Mucosa of rectum (tissue), 2 donors: Measurements from ENCODE around the gene IPO4.

ENCODE experiments used
- H3K27ac ChIP-seq, 2 donors: one replicate each; pipeline ENCODE4 v1.7.0; 2013; ENCODE audit warnings: inconsistent platforms in 2 of 2, low read depth in 2 of 2, low read length in 2 of 2
- H3K27me3 ChIP-seq, 2 donors: one replicate each; pipeline ENCODE4 v1.7.0; 2013; ENCODE audit warnings: low read length in 2 of 2; ENCODE audit not compliant: control insufficient read depth in 2 of 2, insufficient read depth in 2 of 2
- H3K36me3 ChIP-seq, 2 donors: one replicate each; pipeline ENCODE4 v1.7.0; 2013; ENCODE audit warnings: low read length in 2 of 2; ENCODE audit not compliant: control insufficient read depth in 2 of 2, insufficient read depth in 2 of 2
- H3K4me1 ChIP-seq, 2 donors: one replicate each; pipeline ENCODE4 v1.7.0; 2013; ENCODE audit warnings: low read length in 2 of 2, mild to moderate bottlenecking in 1 of 2; ENCODE audit not compliant: control insufficient read depth in 2 of 2, insufficient read depth in 2 of 2
- H3K4me3 ChIP-seq, 2 donors: one replicate each; pipeline ENCODE4 v1.7.0; 2013; ENCODE audit warnings: low read length in 2 of 2
- H3K9ac ChIP-seq, 2 donors: one replicate each; pipeline ENCODE4 v1.7.0; 2013; ENCODE audit warnings: low read length in 2 of 2, low read depth in 1 of 2, mild to moderate bottlenecking in 1 of 2
- H3K9me3 ChIP-seq, 2 donors: one replicate each; pipeline ENCODE4 v1.7.0; 2013; ENCODE audit warnings: low read length in 2 of 2; ENCODE audit not compliant: control insufficient read depth in 2 of 2
- donor health status: healthy.
- donor health status: Normal muscosa, but diverticular disease.

The IPO4 gene

GRCh38 chr14:24172261-24172860, 16.3 kb downstream of the IPO4 start:
- Histone ChIP-seq H3K27ac (no peak overlapping the region), H3K4me3 (peak overlapping the region; percentile 6 to 44), H3K9me3 (no peaks in the 10 kb centered on the region), H3K36me3 (peaks cover 13 to 27% of the 10 kb centered on the region in 2 donors), H3K9ac (no peak overlapping the region), H3K4me1 (no peaks in the 10 kb centered on the region), H3K27me3 (no peaks in the 10 kb centered on the region)

DNA sequence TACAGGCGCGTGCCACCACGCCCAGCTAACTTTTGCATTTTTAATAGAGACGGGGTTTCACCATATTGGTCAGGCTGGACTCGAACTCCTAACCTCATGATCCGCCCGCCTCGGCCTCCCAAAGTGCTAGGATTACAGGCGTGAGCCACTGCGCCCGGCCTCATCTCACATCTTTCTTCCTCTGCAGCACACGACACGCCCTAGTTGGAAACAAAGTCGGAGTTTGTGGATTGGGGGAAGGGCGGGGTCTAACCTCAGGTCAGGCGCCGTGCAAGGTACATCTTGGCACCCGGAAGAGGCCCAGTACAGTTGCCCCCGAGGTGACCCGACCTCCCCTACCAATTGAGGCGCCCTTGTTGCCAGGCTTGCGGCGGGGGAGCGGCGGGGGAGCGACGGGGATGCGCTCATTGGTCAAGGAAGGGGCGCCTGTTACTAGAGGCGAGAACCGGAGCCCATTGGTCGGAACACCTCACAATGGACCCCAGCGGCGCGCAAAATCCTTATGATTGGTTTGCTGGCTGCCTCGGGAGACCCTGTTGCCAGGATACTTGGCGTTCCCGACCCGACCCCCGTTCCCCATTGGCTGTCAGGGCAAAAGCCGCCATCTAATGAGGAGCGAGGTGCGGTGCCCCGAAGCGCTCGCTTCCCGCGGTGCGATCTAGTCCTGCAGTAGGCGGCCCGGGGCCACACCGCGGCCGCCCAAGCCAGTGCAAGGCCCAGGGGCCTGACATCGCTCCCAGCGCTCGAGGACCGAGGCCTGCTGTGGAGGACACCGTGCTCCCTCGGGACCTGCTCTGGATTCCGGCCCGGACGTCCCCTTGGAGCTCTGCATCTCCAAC, 17.0 kb downstream of the IPO4 start, which contains the start of gene REC8:
Gene REC8, plus strand, starts transcription at position 659 of the 839 bp plus-strand sequence. CDS start 473 bp downstream, outside the sequence.
- Histone ChIP-seq H3K9me3 (no peaks in the 10 kb centered on the region), H3K9ac (no peak within 1 kb of the TSS), H3K36me3 (peaks cover 13 to 25% of the 10 kb centered on the region in 2 donors)

DNA sequence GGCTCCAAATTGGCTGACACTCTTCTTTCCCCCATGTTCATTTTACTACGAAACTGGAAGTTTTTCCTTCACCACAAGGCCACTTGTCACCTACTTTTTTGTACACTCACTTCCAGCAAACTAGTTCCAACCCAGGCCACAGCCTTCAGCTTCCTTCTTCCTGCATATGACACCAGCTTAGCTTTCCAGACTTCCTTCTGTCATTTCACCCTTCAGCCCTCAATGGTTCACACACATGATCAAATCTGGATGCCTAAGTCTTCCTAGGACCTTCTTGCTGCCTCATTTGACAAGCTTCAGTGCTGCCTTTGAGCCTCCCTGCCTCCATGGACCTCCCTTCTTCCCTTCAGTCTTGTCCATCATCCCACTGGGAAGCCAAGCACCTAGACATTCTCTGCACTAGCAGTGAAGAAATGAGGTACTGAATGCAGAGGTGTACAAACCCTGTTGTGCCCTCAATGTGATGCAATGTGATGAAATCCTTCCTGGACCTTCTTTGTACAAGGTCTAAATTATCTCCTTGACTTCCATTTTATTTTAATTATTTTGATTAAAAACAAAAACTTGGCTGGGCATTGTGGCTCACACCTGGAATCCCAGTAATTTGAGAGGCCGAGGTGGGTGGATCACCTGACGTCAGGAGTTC, 21.0 kb downstream of the IPO4 start:
- H3K27ac ChIP-seq, result no peak overlapping the region
- no peaks in the 10 kb centered on the region for H3K9me3 ChIP-seq
- peaks cover 0 to 8% of the 10 kb centered on the region in 2 donors for H3K4me1 ChIP-seq
- H3K4me3 ChIP-seq, result no peak overlapping the region
- H3K36me3 ChIP-seq, result peaks cover 45 to 54% of the 10 kb centered on the region in 2 donors
- no peak overlapping the region for H3K9ac ChIP-seq
- no peaks in the 10 kb centered on the region for H3K27me3 ChIP-seq

More for the DNA sequence above, 17.0 kb downstream of the IPO4 start, which contains the start of gene REC8:
- Histone ChIP-seq H3K27ac (no peak within 1 kb of the TSS), H3K4me1 (no peaks in the 10 kb centered on the region), H3K4me3 (peak within 1 kb of the TSS; percentile 6 to 44), H3K27me3 (no peaks in the 10 kb centered on the region)

- H3K9ac ChIP-seq, result no peak overlapping the region
- H3K9me3 ChIP-seq, result no peaks in the 10 kb centered on the region
- no peak overlapping the region for H3K4me3 ChIP-seq
- H3K27me3 ChIP-seq, result no peaks in the 10 kb centered on the region
- H3K27ac ChIP-seq, result no peak overlapping the region
- H3K36me3 ChIP-seq, result peaks cover 47 to 54% of the 10 kb centered on the region in 2 donors
- H3K4me1 ChIP-seq, result peaks cover 14% of the 10 kb centered on the region in 2 donors
Measured at GRCh38 chr14:24165785-24166184, 22.8 kb downstream of the IPO4 start.

GRCh38 chr14:24164518-24164991, 24.1 kb downstream of the IPO4 start:
- H3K36me3 ChIP-seq, result peaks cover 57 to 60% of the 10 kb centered on the region in 2 donors
- H3K9ac ChIP-seq, result no peak overlapping the region
- H3K27me3 ChIP-seq, result no peaks in the 10 kb centered on the region
- no peaks in the 10 kb centered on the region for H3K9me3 ChIP-seq
- no peak overlapping the region for H3K4me3 ChIP-seq
- H3K27ac ChIP-seq, result no peak overlapping the region
- H3K4me1 ChIP-seq, result peaks cover 16 to 19% of the 10 kb centered on the region in 2 donors

DNA sequence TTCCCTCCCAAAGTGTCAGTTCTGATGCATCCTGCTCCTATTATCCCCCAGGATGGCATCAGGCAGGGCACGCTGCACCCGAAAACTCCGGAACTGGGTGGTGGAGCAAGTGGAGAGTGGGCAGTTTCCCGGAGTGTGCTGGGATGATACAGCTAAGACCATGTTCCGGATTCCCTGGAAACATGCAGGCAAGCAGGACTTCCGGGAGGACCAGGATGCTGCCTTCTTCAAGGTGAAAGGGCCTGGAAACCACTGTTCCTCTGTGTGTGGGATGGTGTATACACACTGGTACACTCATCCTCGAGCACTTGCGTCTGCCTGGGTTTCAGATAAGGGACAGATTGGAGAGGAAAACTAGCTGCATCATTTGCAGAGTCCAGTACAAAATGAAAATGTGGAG, 26.5 kb downstream of the IPO4 start:
- Histone ChIP-seq H3K36me3 (peaks cover 63 to 68% of the 10 kb centered on the region in 2 donors), H3K27ac (peak overlapping the region; percentile 95 to 97), H3K27me3 (no peaks in the 10 kb centered on the region), H3K9ac (peak overlapping the region; percentile 32 to 94), H3K9me3 (no peaks in the 10 kb centered on the region), H3K4me3 (peak overlapping the region; percentile 88 to 99), H3K4me1 (peaks cover 16 to 19% of the 10 kb centered on the region in 2 donors)

- Histone ChIP-seq H3K9ac (peak within 1 kb of the TSS; percentile 94 to 100), H3K27ac (peak within 1 kb of the TSS; percentile 95 to 97), H3K27me3 (no peaks in the 10 kb centered on the region), H3K9me3 (no peaks in the 10 kb centered on the region), H3K4me3 (peak within 1 kb of the TSS; percentile 88 to 99), H3K36me3 (peaks cover 64 to 67% of the 10 kb centered on the region in 2 donors), H3K4me1 (peaks cover 16 to 19% of the 10 kb centered on the region in 2 donors)
Measured at GRCh38 chr14:24160850-24161804, 27.5 kb downstream of the IPO4 start, which contains the start of gene IRF9. IRF9 (plus strand) TSS chr14:24161265; CDS start chr14:24162145, 880 bp downstream.

GRCh38 chr14:24160499-24160849, 28.1 kb downstream of the IPO4 start:
- Histone ChIP-seq H3K4me3 (peak overlapping the region in 1 of 2 donors; percentile 3), H3K9me3 (no peaks in the 10 kb centered on the region), H3K4me1 (peaks cover 16 to 19% of the 10 kb centered on the region in 2 donors), H3K27ac (peak overlapping the region; percentile 95 to 97), H3K27me3 (no peaks in the 10 kb centered on the region), H3K36me3 (peaks cover 62 to 68% of the 10 kb centered on the region in 2 donors), H3K9ac (peak overlapping the region; percentile 94 to 100)
